Effector memory CD8-positive, alpha-beta T cell (primary cell): ENCODE results near the gene MCTP1.

Source experiments
- ATAC-seq: fragments of 150-1000 bp; cut with Tn5 transposase; replicated peaks from 2 replicates; pipeline ENCODE4 v1.10.0; 2021; ENCODE audit warnings: mild to moderate bottlenecking, moderate library complexity
- DNase-seq, 3 experiments: peaks; one replicate each; pipeline ENCODE4 v3.0.0; 2021
- H3K27ac Mint-ChIP-seq, 2 donors: one replicate each; pipeline ENCODE4 v1.8.0; 2022; ENCODE audit warnings: mild to moderate bottlenecking in 2 of 2, mixed read lengths in 2 of 2, moderate library complexity in 2 of 2
- H3K27me3 Mint-ChIP-seq, 2 donors: one replicate each; pipeline ENCODE4 v1.8.0; 2022; ENCODE audit warnings: mixed read lengths in 2 of 2
- H3K36me3 Mint-ChIP-seq: one replicate; pipeline ENCODE4 v1.8.0; 2022; ENCODE audit warnings: mild to moderate bottlenecking, moderate library complexity, mixed read lengths; ENCODE audit not compliant: insufficient read depth
- H3K4me1 Mint-ChIP-seq, 2 donors: one replicate each; pipeline ENCODE4 v1.8.0; 2022; ENCODE audit warnings: low read depth in 2 of 2, mixed read lengths in 2 of 2
- H3K4me3 Mint-ChIP-seq, 2 donors: one replicate each; pipeline ENCODE4 v1.8.0; 2022; ENCODE audit warnings: mild to moderate bottlenecking in 2 of 2, mixed read lengths in 2 of 2, moderate library complexity in 2 of 2
- H3K9me3 Mint-ChIP-seq, 2 donors: one replicate each; pipeline ENCODE4 v1.8.0; 2022; ENCODE audit warnings: mixed read lengths in 2 of 2

MCTP1 gene

GRCh38 chr5:94689908-94690307, 595.0 kb downstream of the MCTP1 start:
- ATAC-seq (no peak), DNase-seq (no peak)
- H3K4me3 Mint-ChIP-seq: no peak overlapping the region
- no peaks in the 10 kb centered on the region for H3K27me3 Mint-ChIP-seq
- H3K4me1 Mint-ChIP-seq: peaks cover 6 to 12% of the 10 kb centered on the region in 2 donors
- H3K27ac Mint-ChIP-seq: peak overlapping the region; percentile 77 to 89
- H3K36me3 Mint-ChIP-seq: peaks cover 18% of the 10 kb centered on the region
- no peaks in the 10 kb centered on the region for H3K9me3 Mint-ChIP-seq

- H3K9me3 Mint-ChIP-seq: no peaks in the 10 kb centered on the region
- no peak overlapping the region for H3K4me3 Mint-ChIP-seq
- ATAC-seq: no peak
- no peaks in the 10 kb centered on the region for H3K27me3 Mint-ChIP-seq
- H3K27ac Mint-ChIP-seq: no peak overlapping the region
- H3K36me3 Mint-ChIP-seq: peaks cover 18% of the 10 kb centered on the region
- no peak for DNase-seq
- H3K4me1 Mint-ChIP-seq: no peaks in the 10 kb centered on the region
Measured at GRCh38 chr5:94682814-94683520, 601.9 kb downstream of the MCTP1 start.

GRCh38 chr5:94675965-94676618, 608.8 kb downstream of the MCTP1 start:
- Mint-ChIP-seq H3K9me3 (no peaks in the 10 kb centered on the region), H3K4me3 (no peak overlapping the region), H3K4me1 (peaks cover 0 to 11% of the 10 kb centered on the region in 2 donors), H3K36me3 (peaks cover 20% of the 10 kb centered on the region), H3K27ac (no peak overlapping the region), H3K27me3 (no peaks in the 10 kb centered on the region)
- ATAC-seq (no peak), DNase-seq (no peak)

GRCh38 chr5:94674490-94675382, 610.2 kb downstream of the MCTP1 start:
- peaks cover 0 to 11% of the 10 kb centered on the region in 2 donors for H3K4me1 Mint-ChIP-seq
- H3K4me3 Mint-ChIP-seq: no peak overlapping the region
- H3K27ac Mint-ChIP-seq: peak overlapping the region in 1 of 2 donors; percentile 38
- H3K9me3 Mint-ChIP-seq: no peaks in the 10 kb centered on the region
- no peaks in the 10 kb centered on the region for H3K27me3 Mint-ChIP-seq
- ATAC-seq (no peak), DNase-seq (no peak)
- H3K36me3 Mint-ChIP-seq: peaks cover 20% of the 10 kb centered on the region

- ATAC-seq (no peak), DNase-seq (no peak)
- Mint-ChIP-seq H3K27ac (peak overlapping the region; percentile 27 to 91), H3K27me3 (no peaks in the 10 kb centered on the region), H3K4me3 (no peak overlapping the region), H3K9me3 (no peaks in the 10 kb centered on the region), H3K36me3 (peaks cover 28% of the 10 kb centered on the region), H3K4me1 (peaks cover 0 to 11% of the 10 kb centered on the region in 2 donors)
Measured at GRCh38 chr5:94672746-94673145, 612.1 kb downstream of the MCTP1 start.

- Mint-ChIP-seq H3K27ac (no peak overlapping the region), H3K27me3 (no peaks in the 10 kb centered on the region)
Measured at GRCh38 chr5:94670726-94671125, 614.2 kb downstream of the MCTP1 start.

GRCh38 chr5:94667937-94668336, 617.0 kb downstream of the MCTP1 start:
- no peak for ATAC-seq
- no peak overlapping the region for H3K4me3 Mint-ChIP-seq
- no peak overlapping the region for H3K27ac Mint-ChIP-seq
- no peak for DNase-seq
- no peaks in the 10 kb centered on the region for H3K27me3 Mint-ChIP-seq
- no peaks in the 10 kb centered on the region for H3K9me3 Mint-ChIP-seq
- H3K4me1 Mint-ChIP-seq: peaks cover 0 to 7% of the 10 kb centered on the region in 2 donors
- H3K36me3 Mint-ChIP-seq: peaks cover 48% of the 10 kb centered on the region

More at GRCh38 chr5:94670726-94671125, 614.2 kb downstream of the MCTP1 start:
- no peak overlapping the region for H3K4me3 Mint-ChIP-seq
- no peak for ATAC-seq
- peaks cover 33% of the 10 kb centered on the region for H3K36me3 Mint-ChIP-seq
- no peaks in the 10 kb centered on the region for H3K9me3 Mint-ChIP-seq
- no peak for DNase-seq
- H3K4me1 Mint-ChIP-seq: peaks cover 0 to 11% of the 10 kb centered on the region in 2 donors

GRCh38 chr5:94661086-94661485, 623.8 kb downstream of the MCTP1 start:
- H3K9me3 Mint-ChIP-seq: peaks cover 1 to 34% of the 10 kb centered on the region in 2 donors
- ATAC-seq: no peak
- H3K4me3 Mint-ChIP-seq: no peak overlapping the region
- peaks cover 43% of the 10 kb centered on the region for H3K36me3 Mint-ChIP-seq
- DNase-seq: no peak
- H3K27ac Mint-ChIP-seq: peak overlapping the region in 1 of 2 donors; percentile 29
- H3K4me1 Mint-ChIP-seq: peaks cover 7 to 12% of the 10 kb centered on the region in 2 donors
- H3K27me3 Mint-ChIP-seq: no peaks in the 10 kb centered on the region

GRCh38 chr5:94660506-94660905, 624.4 kb downstream of the MCTP1 start:
- DNase-seq: no peak
- Mint-ChIP-seq H3K4me1 (peaks cover 7 to 12% of the 10 kb centered on the region in 2 donors), H3K36me3 (peaks cover 49% of the 10 kb centered on the region), H3K4me3 (no peak overlapping the region), H3K27ac (no peak overlapping the region), H3K9me3 (peaks cover 1 to 36% of the 10 kb centered on the region in 2 donors), H3K27me3 (no peaks in the 10 kb centered on the region)
- ATAC-seq: no peak

GRCh38 chr5:94658272-94658671, 626.6 kb downstream of the MCTP1 start:
- H3K27ac Mint-ChIP-seq: no peak overlapping the region
- H3K9me3 Mint-ChIP-seq: peaks cover 3 to 36% of the 10 kb centered on the region in 2 donors
- H3K27me3 Mint-ChIP-seq: no peaks in the 10 kb centered on the region
- ATAC-seq (no peak), DNase-seq (no peak)
- no peak overlapping the region for H3K4me3 Mint-ChIP-seq
- peaks cover 9 to 12% of the 10 kb centered on the region in 2 donors for H3K4me1 Mint-ChIP-seq
- peaks cover 33% of the 10 kb centered on the region for H3K36me3 Mint-ChIP-seq
